NOMO-1 treated with DMSO at 0.1 percent for 48 hours (cell line): ENCODE data around the gene OR10A4.
"Not testable (repeated sequence)": the region's sequence is repeated elsewhere in the genome, so short reads cannot be mapped to it uniquely, and the experiment has no call there.

Experiments used
- DNase-seq: peaks from one replicate; lab custom pipeline; 2025; ENCODE audit not compliant: unreplicated experiment; lab: John Stamatoyannopoulos, UW

The OR10A4 gene

GRCh38 chr11:6895010-6895409 lies 18.6 kb downstream of the OR10A4 start:
- no peak for DNase-seq

GRCh38 chr11:6898911-6899310 lies 22.5 kb downstream of the OR10A4 start:
- DNase-seq = no peak

GRCh38 chr11:6900327-6900999 lies 24.0 kb downstream of the OR10A4 start:
- no peak for DNase-seq

- DNase-seq = not testable (repeated sequence)
These were observed 28.4 kb downstream of the OR10A4 start for GRCh38 chr11:6904804-6905203.

- no peak for DNase-seq
These were observed 35.0 kb downstream of the OR10A4 start for GRCh38 chr11:6911378-6911777.

GRCh38 chr11:6911948-6912347 lies 35.5 kb downstream of the OR10A4 start:
- no peak for DNase-seq

- no peak for DNase-seq
These were observed 43.3 kb downstream of the OR10A4 start for GRCh38 chr11:6919698-6920097.

- DNase-seq = no peak
These were observed 44.3 kb downstream of the OR10A4 start, which contains the start of gene OR2D3 for GRCh38 chr11:6920702-6921101. OR2D3 (plus strand) TSS chr11:6921002; CDS start chr11:6921002, 0 bp downstream.

GRCh38 chr11:6925007-6925577 lies 48.7 kb downstream of the OR10A4 start:
- no peak for DNase-seq

GRCh38 chr11:6925636-6926207 lies 49.3 kb downstream of the OR10A4 start:
- no peak for DNase-seq

- DNase-seq = peak; percentile 16
These were observed 50.0 kb downstream of the OR10A4 start, which contains the start of gene ZNF215 for GRCh38 chr11:6926208-6927029. ZNF215 (plus strand) TSS chr11:6926426; CDS start chr11:6932273, 5,847 bp downstream.

- peak; percentile 2 for DNase-seq
These were observed 50.7 kb downstream of the OR10A4 start for GRCh38 chr11:6927030-6927617.
